Middle frontal gyrus (tissue), 1 donor: ENCODE data around the gene CDK7.
"Not testable (repeated sequence)": the region's sequence is repeated elsewhere in the genome, so short reads cannot be mapped to it uniquely, and the experiment has no call there.

Source experiments
- DNase-seq: peaks from one replicate; pipeline ENCODE4 v3.0.0-alpha.2; 2015; ENCODE audit warnings: low spot score; ENCODE audit errors: extremely low spot score

CDK7 gene

DNA sequence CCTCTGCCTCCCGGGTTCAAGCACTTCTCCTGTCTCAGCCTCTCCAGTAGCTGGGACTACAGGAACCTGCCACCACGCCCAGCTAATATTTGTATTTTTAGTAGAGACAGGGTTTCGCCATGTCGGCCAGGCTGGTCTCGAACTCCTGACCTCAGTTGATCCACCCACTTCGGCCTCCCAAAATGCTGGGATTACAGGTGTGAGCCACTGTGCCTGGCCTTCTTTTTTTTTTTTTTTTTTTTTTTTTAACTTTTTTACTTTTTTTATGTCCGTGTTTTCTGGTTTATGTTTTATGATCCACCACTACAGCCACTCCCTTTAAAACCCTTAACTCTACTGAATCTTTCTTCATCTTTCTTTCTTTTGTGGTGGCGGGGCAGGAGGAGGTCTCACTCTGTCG is 2.0 kb downstream of the CDK7 start:
- DNase-seq = not testable (repeated sequence)

DNA sequence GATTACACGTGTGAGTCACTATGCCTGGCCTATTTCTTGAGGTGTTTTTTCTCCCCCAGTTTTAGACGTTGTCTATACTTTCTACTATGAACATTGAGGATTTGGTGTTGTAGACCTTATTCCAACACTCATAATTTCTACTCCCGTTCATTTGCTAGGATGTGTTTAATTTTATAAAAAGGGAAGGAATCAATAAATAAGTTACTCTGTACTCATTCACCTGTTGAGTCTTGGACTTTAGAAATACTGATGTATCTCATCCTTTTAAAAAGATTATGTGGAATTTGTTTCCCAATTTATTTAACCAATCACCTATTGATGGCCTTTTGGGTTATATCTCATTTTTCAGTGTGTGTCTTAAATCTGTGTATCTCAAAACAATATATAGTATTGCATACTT is 3.2 kb downstream of the CDK7 start:
- no peak for DNase-seq

DNA sequence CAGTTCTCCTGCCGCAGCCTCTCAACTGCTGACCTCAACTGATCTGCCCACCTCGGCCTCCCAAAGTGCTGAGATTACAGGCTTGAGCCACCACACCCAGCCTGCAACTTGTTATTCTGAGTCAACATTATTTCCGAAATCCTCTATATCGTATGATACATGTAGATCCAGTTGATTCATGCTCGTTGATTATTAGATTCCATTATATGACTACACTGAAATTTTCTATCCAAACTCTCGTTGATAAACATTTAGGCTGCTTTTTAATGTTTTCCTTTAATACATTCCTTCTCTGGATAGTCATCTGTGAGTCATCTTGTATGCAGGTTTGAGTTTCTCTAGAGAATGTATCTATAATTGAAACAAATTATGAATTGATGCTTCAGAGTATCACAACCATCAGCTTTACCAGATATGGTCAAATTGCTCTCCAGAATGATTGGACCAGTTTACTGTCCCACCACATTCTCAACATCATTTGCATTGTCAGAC is 4.1 kb downstream of the CDK7 start:
- no peak for DNase-seq

GRCh38 chr5:69242215-69242927 is 7.7 kb downstream of the CDK7 start:
- DNase-seq = no peak

GRCh38 chr5:69245031-69245430 is 10.3 kb downstream of the CDK7 start:
- no peak for DNase-seq

DNA sequence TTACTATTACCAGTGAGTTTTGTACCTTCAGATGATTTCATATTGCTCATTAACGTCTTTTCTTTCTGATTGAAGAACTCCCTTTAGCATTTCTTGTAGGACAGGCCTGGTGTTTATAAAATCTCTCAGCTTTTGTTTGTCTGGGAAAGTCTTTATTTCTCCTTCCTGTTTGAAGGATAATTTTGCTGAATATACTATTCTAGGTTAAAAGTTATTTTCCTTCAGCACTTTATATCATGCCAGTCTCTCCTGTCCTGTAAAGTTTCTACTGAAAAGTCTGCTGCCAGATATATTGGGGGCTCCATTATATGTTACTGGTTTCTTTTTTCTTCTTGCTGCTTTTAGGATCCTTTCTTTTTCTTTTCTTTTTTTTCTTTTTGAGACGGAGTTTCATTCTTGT is 13.3 kb downstream of the CDK7 start:
- DNase-seq = no peak

DNA sequence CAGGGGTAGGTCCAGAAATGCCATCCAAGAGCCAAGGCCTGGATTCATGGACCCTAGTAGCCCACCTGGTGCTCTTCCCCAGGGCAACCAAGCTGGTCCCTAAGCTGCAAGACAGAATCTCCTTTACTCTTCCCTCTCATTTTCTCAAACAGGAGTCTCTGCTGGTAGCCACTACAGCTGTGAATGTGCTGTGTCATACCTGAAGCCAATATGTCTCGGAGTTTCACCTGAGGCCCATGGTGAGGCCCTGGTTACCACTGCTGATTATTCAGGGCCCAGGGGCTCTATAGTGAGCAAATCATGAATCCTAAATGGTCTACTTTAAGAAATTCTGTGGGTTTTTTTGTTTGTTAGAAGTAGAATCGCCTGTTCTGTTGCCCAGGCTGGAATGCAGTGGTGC is 15.9 kb downstream of the CDK7 start:
- DNase-seq = no peak

GRCh38 chr5:69252437-69252836 is 17.8 kb downstream of the CDK7 start:
- no peak for DNase-seq

DNA sequence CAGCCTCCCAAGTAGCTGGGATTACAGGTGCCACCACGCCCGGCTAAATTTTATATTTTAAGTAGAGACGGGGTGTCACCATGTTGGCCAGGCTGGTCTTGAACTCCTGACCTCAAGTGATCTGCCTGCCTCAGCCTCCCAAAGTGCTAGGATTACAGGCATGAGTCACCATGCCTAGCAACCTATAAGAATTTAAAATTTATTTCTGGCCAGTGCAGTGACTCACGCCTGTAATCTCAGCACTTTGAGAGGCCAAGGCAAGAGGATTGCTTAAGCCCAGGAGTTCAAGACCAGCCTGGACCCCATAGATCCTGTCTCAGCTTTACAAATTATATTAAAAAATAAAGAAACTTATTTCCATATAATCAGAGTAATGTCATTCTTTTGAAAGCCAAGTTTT is 21.3 kb downstream of the CDK7 start:
- not testable (repeated sequence) for DNase-seq

GRCh38 chr5:69257577-69257976 is 22.9 kb downstream of the CDK7 start:
- no peak for DNase-seq

DNA sequence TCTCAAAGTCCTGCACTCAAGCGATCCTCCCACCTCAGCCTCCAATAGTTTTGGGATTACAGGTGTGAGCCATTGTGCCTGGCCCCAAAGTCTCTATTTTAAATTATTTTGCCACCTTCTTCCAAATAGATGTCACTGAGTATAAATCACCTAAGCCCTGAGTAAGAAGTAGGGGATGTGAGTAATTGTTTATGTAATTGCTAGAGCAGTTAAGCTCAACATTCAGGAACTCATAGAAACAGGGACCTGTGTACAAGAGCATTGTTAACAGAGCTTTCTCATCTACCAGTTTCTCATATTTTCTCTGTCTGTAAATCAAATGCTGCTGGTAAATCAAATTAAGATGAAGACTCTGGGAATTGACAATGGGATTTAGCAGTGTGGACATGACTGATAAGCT is 26.3 kb downstream of the CDK7 start:
- no peak for DNase-seq

- no peak for DNase-seq
These were observed 31.2 kb downstream of the CDK7 start for GRCh38 chr5:69265931-69266330.

- no peak for DNase-seq
These were observed 34.2 kb downstream of the CDK7 start for GRCh38 chr5:69268899-69269298.

DNA sequence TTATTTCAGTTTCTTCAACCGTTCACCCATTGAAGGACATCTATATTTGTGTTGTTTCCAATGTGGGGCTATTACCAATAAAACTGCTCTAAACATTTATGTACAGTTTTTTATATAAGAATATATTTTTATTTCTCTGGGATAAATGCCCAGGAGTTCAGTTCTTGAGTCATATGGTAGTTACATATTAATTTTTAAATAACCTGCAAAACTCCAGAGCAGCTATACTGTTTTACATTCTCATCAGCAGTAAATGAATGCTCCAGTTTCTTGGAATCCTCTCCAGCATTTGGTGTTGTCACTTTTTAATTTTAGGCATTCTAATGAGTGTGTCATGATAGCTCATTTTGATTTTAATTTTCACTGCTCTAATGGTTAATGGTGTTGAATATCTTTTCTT is 36.2 kb downstream of the CDK7 start:
- DNase-seq = no peak

- no peak for DNase-seq
These were observed 36.7 kb downstream of the CDK7 start for GRCh38 chr5:69271376-69271775.

DNA sequence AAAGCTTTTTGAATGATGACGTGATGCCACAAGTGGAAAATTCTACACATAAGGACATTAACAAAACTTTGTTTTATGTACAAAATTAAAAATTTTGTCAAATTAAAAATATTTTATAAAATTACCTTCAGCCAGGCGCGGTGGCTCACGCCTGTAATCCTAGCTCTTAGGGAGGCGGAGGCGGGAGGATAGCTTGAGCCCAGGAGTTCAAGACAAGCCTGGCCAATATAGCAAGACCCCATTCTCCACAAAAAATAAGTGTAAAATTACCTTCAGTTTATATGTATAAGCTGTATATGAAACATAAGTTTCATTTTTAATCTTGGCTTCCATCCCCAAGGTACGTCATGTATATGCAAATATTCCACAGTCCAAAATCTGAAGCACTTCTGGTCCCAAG is 40.9 kb downstream of the CDK7 start:
- no peak for DNase-seq

GRCh38 chr5:69276422-69277174 is 41.9 kb downstream of the CDK7 start:
- DNase-seq = no peak

DNA sequence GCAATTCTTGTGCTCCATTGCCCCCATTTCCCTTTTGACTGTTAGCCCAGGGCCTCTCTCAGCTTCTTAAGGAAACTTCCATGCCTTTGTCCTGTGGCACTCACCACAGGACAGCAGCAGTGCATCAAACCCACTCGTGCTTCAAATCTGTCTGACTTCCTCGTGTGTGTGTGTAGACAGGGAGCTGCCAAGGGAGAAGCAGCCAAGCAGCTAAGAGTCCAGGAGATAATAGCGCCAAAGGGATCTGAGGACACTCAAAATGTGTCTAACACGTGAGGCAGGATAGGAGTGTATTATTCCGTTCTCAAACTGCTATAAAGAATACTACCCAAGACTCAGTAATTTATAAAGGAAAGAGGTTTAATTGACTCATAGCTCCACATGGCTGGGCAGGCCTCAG is 44.8 kb downstream of the CDK7 start:
- DNase-seq = no peak

GRCh38 chr5:69281114-69281513 is 46.4 kb downstream of the CDK7 start:
- no peak for DNase-seq

GRCh38 chr5:69284203-69284602 is 49.5 kb downstream of the CDK7 start:
- DNase-seq = no peak

DNA sequence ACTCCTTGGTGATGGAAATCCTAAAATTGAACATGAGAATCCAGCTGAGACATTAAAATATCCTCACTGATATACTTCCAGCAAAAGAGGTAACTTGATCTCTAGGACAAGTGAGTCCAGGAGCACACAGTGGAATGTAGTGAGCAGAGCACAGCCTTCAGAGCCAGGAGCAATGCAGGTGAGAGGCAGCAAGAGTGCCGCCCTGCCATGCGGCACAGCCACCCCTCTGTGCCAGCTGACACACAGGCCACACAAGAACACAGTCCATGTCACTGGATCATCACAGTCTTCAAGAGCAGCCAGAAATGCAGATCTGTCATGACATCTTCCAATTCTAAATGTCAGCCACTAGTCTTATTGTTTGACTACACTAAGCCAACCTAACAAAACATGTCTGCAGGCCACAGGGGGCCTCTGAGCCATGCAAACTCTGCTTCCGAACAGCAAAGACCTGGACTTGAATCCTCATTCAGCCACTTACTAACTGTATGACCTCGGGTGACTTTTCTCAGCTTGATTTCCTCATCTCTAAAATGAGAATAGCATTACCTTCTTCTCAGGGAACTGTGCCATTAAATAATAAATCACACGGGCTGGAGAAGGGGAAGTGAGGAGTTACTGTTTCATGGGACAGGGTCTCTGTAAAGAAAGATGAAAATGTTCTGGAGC is 50.9 kb downstream of the CDK7 start:
- no peak for DNase-seq

GRCh38 chr5:69288069-69288468 is 53.4 kb downstream of the CDK7 start:
- DNase-seq = no peak
